GM19372 (cell line): ENCODE measurements around the gene COLEC11.
"Not testable (repeated sequence)": the region's sequence is repeated elsewhere in the genome, so short reads cannot be mapped to it uniquely, and the experiment has no call there.

Source experiments
- ATAC-seq: cut with Tn5 transposase; IDR thresholded peaks from one replicate; pipeline ENCODE4 v1.9.1; 2021; ENCODE audit warnings: mild to moderate bottlenecking, low read depth, moderate library complexity; ENCODE audit not compliant: unreplicated experiment

The COLEC11 gene

DNA sequence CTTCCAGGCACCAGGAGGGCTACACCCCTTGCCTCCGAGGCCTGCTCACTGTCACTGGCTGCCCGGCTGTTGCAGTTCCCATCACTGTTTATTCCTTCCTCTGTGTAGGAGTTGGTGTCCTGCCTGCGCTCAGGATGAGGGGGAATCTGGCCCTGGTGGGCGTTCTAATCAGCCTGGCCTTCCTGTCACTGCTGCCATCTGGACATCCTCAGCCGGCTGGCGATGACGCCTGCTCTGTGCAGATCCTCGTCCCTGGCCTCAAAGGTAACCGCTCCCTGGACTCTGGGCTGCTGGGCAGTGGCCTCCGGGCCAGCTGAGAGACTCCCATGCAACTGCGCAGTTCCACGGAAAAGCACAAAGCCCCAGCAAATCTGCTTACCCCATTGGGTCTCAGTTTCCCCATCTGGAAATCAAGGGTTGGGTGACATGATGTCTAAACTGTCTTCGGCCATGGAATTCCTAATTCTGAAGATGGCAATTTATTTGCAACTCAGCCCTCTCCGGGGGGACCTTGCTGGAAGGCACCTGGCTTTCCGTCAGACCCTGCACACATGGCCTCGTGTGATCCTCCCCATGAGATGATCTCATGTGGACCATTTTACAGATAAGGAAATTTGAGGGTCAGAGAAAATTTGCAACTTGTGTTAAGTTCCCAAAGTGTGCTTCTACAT is 9.4 kb downstream of the COLEC11 start:
- no peak for ATAC-seq

DNA sequence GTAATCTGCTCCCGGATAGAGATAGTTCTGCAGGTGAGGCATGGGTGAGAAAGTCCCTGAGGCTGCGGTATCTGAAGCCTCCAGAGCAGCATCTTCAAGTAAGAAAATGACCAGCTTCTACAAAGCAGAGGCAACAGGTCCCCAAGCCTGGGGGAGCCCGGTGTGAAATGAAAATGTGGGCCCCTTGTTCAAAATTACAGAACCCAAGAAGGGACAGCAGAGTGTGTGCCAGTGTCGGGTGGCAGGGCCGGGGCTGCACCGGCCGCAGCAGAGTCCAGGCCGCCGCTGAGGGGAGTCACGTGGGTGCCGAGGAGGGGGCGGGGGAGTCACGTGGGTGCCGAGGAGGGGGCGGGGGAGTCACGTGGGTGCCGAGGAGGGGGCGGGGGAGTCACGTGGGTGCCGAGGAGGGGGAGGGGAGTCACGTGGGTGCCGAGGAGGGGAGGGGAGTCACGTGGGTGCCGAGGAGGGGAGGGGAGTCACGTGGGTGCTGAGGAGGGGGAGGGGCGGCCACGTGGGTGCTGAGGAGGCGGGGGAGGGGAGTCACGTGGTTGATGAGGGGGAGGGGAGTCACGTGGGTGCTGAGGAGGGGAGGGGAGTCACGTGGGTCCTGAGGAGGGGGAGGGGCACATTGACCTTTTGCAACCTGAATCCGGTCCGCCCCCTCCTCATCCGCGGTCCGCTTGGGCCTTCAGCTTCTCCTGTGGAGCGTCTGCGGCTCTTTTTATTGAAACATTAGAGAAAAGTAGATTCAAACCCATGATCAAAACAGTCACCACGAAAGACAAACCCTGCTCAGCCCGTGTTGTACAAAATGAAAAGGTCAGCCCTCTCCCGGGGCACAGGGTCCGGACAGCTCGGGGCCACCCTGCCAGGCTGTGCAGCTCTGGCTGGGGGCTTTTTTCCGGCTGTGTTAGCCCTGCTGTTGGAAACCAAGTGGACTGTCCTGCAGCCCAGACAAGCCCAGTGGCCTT is 10.4 kb downstream of the COLEC11 start:
- ATAC-seq, result peak; percentile 44

DNA sequence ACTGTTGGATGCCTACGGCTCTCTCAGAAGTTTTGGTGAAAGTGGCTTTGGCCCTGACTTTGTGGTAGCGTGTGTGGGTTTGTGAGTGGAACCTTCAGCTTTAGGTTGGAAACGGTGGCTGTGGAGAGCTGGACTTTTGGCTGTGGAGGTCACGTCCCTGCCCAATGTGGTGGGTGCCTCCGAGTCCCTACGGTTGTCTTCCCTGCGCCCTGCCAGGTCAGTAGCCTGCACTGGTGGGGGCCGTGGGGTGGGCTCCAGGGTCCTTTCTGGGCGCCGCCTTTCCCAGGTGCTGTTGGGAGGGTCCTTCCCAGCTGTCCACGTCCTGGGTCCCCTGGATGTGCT is 11.1 kb downstream of the COLEC11 start:
- ATAC-seq, result no peak

DNA sequence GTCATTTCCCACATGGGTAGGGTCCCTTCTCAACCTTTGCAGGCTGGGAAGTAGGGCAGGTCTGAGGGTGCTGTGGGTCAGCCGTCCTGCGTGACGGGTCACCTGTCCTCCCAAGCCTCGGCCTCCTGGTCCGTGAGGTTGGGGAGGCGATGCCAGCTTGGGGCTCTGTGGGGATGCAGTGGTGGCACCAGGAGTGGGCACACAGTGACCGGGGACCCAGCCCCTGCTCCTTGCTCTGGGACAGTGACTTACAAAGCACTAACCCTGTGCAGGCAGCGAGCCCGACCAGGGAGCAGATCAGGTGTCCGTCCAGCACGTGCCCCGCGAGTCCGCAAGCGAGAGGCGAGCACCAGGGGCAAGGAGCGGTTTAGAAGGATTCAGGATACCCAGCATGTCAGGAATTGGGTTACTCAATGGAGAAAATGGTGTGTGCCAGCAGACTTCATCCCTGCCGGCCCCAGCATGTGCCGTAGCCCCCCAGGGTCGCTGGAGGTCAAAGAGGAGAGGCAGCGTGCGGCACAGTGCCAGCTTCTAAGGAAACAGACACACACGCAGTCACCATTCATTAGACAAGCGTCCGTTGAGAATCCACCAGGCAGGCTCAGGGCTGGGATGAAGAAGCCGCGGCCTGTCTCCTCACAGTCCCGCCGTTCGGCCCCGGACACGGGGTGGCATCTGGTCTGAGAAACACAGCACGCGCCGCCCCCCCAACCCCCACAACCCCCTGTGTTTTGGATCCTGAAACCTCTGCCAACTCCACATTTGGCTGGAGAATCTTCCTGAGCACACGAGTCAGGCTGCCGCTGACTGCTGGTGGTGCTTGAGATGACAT is 11.7 kb downstream of the COLEC11 start:
- ATAC-seq, result no peak

DNA sequence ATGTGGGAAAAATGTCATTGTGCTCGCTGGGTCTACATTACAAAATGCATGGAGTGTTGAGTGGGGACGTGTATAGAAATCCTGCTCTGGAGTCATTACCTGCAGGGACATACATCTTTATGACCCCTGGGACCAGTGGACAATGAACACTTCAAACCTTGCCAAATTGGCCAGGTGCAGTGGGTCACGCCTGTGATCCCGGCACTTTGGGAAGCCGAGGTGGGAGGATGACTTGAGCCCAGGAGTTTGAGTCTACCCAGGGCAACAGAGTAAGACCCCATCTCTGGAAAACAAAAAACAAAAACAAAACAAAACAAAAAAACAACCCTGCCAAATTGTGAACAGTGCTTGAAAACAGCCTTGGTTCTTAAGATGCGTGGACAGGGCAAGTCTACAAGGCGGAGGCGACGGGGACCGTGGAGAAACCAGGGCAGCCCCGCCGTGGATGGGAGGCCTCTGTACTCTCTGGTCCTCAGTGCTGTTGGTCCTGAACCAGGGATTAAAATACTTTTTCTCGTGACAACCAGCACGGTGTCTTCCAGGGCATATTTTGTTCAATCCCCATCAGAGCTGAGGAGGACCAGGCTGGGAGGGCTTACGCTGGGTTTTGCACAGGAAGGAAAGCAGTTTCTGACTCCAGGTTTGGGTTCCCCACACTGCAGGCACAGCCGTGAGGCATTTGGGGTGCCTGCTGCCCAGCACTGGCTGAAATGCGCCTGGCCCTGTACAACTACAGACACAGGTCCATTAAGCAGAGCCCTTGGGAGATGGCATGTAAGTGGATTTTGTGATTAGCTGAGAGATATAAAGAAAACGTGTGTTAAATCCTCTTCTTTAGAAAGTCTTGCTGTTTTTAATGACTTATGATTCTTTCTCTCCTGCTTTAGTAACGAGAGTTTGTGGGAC is 13.7 kb downstream of the COLEC11 start:
- ATAC-seq, result no peak

DNA sequence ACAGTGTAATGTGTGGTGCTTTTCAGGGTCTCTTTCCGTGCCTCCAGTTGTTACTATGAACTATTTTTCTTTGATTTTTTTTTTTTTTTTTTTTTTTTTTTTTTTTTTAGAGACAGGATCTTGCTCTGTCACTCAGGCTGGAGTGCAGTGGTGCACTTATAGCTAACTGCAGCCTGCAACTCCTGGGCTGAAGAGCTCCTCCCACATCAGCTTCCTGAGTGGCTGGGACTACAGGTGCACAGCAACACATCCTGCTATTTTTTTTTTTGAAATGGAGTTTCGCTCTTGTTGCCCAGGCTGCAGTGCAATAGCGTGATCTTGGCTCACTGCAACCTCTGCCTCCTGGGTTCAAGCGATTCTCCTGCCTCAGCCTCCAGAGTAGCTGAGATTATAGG is 14.4 kb downstream of the COLEC11 start:
- peak; percentile 65 for ATAC-seq

DNA sequence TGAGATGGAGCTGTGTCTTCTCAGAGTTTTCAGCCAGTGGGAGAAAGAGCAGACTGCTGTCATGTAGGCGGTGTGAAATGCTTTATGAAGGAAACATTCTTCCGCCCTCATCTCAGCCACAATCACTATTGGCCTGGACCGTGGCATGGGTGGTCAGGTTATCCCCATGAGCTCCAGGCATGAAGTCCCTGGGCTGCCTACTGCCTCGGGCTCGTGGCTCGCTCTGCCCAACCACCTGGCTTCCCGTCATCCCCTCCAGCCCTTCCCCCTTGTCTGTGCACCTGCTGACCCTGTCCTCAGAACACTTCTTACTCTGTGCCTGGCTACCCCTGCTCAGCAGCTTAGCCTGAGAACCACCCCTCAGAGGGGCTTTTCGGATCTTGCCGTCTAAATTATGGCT is 15.5 kb downstream of the COLEC11 start:
- ATAC-seq, result no peak

DNA sequence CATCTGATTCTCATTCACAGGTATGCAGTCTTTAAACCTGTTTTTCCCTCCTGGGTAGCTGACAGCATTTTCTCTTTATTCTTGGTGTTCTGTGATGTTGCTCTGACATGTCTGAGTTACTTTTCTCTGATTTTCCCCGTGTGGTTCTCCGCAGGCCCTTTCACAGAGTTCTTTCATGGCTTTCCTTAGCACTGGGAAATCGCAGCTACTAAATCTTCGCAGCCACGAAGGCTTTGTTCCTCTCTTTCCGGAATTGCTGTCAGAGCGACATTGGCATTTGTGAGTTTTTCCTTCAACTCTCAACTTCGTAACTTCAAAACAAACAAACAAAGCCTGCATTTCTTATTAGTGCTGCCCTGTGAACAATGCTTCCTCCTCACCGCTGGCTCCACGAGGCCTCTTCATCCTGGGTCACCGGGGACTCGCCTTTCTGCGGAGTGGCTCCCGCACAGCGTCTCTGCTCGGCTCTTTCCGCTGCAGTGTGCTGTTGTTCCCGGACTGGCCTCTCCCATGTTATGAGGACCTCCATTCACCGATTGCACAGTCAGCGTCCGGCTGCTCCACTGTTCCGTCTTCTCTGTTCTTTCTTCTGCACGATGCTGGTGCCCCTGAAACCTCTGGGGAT is 16.1 kb downstream of the COLEC11 start:
- ATAC-seq, result no peak

DNA sequence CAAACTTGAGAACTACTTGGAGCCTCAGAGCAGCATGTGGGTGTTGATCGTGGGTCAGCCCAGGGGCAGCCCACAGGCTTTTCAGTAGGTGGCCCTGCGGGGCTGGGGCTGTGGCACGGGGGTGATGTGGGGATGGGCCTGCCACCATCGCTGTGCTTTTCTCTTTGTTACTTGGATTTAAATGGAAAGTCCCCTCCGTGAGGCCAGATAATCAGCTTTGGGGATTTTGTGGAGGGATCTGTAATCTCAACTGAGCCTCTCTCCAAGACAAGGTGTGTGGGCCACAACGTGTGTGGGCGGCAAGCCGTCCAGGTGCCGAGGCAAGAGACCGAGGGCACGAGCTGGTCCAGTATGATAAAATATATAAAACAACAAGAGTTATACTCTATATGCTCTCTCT is 16.7 kb downstream of the COLEC11 start:
- no peak for ATAC-seq

DNA sequence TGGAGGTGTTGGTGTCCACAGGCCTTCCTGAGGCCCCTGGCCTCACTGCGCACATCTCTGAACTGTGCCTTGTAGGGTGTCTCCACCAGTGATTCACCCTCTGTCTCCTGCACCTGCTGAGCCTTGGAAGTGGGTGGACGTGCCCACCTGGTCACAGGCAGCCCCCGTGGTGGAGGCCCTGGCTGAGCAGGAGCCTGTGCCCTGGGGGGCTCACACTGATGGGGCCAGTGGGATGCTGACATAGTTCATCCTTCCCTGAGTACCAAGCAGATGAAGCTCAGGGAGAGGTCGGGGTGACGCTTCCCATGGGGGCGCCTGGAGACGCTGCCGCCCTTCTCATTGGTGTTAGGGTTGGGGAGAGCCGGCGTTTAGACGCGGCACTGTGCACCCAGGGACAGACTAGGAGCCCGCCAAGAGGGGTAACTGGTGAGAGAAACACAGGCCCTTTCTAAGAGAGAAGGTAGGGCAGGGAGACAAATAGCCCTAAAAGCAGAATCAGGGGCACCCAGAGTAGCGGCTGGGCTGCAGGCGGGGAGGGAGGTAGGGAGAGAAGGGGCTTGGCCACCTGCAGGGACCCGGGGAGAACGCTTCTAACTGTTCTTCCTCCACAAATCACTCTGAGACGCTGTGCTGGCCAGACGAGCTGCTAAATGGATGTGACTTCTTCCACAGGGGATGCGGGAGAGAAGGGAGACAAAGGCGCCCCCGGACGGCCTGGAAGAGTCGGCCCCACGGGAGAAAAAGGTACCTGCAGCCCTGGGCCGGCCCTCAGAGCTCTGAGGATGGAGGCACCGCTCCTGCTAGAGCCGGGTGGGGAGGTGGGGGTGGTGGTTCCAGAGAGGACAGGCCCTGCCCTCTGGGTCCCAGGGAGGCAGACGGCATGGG is 18.0 kb downstream of the COLEC11 start:
- no peak for ATAC-seq

DNA sequence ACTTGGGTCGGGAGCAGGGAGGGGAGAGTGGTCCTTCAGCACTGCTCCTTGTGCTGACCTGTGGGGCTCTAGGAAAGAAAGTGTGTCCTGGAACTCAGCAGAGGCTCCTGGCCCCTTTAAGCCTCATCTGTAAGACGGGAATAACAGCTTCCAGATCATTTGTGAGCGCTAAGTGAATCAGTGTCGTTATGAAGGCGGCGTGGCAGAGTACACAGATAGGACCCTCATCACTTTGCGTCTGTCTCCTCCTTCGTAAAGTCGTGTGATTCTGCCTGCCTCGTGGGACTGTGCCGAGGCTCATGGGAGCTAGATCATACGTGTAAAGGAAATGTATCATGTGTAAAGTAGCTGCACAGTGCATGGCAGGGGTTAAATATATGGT is 18.6 kb downstream of the COLEC11 start:
- no peak for ATAC-seq

DNA sequence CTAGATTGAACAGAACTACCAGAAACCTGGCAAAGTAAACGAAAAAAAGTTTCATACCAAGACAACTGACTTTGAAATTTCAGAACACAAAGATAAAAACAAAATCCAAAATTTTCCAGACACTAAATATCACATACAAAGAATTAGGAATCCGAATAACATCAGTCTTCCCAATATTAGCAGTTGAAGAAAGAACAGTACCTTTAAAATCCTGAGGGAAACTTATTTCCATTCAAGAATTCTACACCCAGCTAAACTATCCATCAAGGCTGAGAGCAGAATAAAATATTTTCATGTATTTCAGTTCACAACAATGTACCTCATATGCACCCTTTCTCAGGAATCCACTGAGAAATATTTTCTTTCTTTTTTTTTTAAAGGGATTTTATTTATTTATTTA is 19.8 kb downstream of the COLEC11 start:
- ATAC-seq, result not testable (repeated sequence)

DNA sequence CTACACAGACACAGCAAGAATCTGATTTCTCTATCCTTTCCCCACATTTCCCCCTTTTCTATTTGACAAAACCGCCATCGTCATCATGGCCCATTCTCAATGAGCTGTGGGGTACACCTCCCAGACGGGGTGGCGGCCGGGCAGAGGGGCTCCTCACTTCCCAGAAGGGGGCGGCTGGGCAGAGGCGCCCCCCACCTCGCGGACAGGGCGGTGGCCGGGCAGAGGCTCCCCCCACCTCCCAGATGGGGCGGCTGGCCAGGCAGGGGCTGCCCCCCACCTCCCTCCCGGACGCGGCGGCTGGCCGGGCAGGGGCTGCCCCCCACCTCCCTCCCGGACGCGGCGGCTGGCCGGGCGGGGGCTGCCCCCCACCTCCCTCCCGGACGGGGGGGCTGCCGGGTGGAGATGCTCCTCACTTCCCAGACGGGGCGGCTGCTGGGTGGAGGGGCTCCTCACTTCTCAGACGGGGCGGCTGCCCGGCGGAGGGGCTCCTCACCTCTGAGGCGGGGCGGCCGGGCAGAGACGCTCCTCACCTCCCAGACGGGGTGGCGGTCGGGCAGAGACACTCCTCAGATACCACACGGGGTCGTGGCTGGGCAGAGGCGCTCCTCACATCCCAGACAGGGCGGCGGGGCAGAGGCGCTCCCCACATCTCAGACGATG is 20.8 kb downstream of the COLEC11 start:
- not testable (repeated sequence) for ATAC-seq

DNA sequence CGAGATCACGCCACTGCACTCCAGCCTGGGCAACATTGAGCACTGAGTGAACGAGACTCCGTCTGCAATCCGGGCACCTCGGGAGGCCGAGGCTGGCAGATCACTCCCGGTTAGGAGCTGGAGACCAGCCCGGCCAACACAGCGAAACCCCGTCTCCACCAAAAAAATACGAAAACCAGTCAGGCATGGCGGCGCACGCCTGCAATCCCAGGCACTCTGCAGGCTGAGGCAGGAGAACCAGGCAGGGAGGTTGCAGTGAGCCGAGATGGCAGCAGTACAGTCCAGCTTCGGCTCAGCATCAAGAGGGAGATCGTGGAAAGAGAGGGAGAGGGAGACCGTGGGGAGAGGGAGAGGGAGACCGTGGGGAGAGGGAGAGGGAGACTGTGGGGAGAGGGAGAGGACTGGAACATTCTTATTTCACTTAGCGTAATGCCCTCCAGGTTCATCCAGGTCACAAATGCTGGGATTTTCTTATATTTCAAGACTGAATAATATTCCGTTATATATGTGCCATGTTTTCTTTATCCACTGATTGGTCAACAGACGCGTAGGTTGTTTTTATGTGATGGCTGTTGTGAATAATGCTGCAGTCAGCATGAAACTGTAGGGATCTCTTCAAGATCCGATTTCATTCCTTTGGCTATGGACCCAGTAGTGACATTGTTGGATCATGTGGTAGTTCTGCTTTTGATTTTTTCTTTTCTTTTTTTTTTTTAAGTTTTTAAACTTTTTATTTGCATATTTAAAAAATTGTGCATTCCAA is 21.7 kb downstream of the COLEC11 start:
- not testable (repeated sequence) for ATAC-seq

DNA sequence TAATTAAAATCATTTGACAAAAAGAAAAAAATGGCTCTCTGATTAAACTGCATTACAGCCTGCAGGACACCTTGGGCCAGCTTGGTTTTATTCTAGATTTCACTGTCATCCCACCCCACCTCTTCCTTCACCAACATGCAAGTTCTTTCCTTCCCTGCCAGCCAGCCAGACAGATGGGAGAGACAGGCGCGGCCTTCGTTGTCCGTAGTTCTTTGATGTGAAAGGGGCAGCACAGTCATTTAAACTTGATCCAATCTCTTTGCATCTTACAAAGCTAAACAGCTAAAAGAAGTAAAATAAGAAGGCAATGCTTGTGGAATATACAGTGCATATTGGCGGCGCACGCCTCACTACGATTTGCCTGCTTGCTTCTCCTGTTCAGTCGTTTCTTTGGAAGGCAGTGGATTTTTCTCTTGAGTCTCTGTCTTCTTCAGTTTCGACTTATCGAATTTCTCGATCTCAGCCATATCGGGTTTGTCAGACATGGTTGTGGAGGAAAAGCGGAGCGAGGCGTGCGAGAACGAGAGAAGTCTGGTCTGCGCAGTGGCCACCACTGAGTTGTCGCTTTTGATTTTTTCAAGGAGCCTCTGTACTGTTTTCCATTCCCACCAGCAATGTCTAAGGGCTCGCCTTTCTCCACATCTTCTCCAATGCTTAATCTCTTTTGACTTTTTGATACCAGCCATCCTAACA is 22.4 kb downstream of the COLEC11 start:
- ATAC-seq, result no peak

DNA sequence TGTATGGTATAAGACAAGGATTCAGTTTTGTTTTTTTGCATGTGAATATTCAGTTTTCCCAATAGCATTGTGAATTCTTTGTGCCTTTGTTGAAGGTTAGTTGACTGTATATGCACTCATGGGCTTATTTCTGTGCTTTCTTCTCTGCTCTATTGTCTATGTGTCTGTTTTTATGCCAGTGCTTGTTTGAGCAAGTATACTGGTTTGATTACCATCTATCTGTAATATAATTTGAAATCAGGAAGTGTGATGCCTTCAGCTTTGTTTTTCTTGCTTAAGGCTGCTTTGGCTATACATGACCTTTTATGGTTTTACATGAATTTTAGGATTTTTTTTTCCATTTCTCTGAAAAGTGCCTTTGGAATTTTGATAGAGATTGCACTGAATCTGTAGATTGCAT is 23.5 kb downstream of the COLEC11 start:
- ATAC-seq, result no peak

DNA sequence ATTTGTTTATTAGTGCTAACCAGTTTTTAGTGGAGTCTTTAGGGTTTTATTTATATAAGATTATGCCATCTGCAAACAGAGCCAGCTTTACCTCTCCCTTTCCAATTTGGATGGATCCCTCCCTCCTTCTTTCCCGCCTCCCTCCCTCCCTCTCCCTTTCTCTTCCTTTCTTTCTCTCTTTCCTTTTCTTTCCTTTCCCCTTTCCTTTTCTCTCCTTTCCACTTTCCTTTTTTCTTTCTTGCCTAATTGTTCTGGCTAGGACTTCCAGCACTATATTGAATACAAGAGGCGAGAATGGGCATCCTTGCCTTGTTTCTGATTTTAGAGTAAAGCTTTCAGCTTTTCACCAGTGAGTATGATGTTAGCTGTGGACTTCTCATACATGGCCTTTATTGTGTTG is 24.1 kb downstream of the COLEC11 start:
- ATAC-seq, result no peak
